HG03108 (cell line): ENCODE measurements around the gene WDR86.

Experiments used
- ATAC-seq: cut with Tn5 transposase; IDR thresholded peaks from one replicate; pipeline ENCODE4 v1.9.1; 2021; ENCODE audit warnings: moderate library complexity; ENCODE audit not compliant: unreplicated experiment

The WDR86 gene, protein sequence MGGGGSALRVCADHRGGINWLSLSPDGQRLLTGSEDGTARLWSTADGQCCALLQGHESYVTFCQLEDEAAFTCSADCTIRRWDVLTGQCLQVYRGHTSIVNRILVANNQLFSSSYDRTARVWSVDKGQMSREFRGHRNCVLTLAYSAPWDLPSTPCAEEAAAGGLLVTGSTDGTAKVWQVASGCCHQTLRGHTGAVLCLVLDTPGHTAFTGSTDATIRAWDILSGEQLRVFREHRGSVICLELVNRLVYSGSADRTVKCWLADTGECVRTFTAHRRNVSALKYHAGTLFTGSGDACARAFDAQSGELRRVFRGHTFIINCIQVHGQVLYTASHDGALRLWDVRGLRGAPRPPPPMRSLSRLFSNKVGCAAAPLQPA

GRCh38 chr7:151409667-151410404, at the start of gene WDR86:
TSS of gene WDR86 (minus strand) at chr7:151410038. CDS start at chr7:151409589, 449 bp downstream.
- ATAC-seq = no peak

- no peak for ATAC-seq
These were observed 47.7 kb upstream of the WDR86 start for GRCh38 chr7:151457534-151457933.

GRCh38 chr7:151456782-151457181, 46.9 kb upstream of the WDR86 start:
- ATAC-seq = no peak

DNA sequence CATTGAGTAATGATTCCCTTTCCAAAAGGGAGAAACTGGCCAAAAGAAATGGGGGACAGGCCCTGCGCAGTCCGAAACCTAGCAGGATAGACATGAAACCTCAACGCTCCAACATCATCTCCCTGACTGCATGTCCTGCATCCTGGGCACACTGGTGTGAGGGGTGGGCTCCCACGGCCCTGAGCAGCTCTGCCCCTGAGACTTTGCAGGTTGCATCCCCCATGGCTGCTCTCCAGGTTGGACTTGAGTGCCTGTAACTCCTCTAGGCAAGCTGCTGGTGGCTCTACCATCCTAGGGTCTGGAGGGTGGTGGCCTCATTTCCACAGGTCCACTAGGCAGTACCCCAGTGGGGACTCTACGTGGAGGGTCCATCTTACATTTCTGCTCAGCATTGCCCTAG, 46.4 kb upstream of the WDR86 start:
- no peak for ATAC-seq

DNA sequence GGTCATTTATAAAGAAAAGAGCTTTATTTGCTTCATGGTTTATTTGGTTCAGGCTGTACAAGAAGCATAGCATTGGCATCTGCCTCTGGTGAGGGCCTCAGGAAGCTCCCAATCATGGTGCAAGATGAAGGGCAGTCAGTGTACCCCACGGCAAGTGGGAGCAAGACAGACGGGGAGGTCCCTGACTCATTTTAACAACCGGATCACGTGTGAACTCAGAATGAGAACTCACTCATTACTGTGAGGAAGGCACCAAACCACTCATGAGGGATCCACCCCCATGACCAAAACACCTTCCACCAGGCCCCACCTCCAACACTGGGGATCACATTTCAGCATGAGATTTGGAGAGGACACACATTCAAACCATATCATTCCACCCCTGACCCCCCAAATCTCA, 45.9 kb upstream of the WDR86 start:
- ATAC-seq = no peak

DNA sequence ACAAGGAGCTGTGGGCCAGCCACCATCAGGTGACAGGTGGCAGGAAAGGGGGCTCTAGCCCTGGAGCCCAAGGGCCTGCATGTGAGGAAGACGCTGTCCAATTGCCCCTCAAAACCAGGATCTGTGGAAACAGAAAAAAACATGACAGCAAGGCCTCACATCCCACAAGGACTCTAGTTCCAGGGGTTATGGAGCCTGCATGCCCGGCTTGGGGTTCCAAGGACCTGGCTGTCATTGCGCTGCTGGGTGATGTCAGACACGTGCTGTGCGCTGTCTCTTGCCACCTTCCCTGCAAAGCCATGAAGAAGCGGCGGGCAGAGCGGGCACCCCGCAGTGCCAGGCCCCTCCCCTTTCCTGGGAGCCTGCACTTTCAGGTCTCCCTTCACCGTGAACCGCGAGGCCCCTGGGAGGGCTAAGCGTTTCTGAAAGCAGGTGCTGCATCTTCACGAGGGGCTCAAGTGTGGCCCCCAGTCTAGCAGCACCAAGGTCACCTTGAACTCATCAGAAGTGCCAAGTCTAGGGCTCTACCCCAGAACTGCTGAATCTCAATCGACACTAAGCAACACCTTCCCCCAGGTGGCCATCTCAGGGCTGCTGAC, 45.2 kb upstream of the WDR86 start:
- ATAC-seq = no peak

DNA sequence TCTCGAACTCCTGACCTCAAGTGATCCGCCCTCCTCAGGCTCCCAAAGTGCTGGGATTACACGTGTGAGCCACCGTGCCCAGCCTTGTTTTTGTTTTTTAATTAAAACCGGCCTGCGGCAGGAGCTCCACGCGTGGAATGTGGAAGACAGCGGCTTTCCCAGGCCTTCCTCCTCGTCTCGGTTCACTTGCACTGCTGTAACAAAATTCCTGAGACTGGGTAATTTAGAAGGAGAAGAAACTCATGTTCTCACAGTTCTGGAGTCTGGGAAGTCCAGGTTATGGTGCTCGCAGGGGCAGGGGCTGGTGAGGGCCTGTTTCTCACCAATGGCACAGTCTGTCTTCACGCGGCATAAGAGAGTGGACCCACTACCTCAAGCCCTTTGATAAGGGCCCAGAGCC, 44.5 kb upstream of the WDR86 start:
- ATAC-seq = no peak

- ATAC-seq = no peak
These were observed 43.5 kb upstream of the WDR86 start for GRCh38 chr7:151453326-151453791.

- ATAC-seq = no peak
These were observed 43.0 kb upstream of the WDR86 start for GRCh38 chr7:151452680-151453325.

- ATAC-seq = no peak
These were observed 42.1 kb upstream of the WDR86 start for GRCh38 chr7:151451626-151452571.

DNA sequence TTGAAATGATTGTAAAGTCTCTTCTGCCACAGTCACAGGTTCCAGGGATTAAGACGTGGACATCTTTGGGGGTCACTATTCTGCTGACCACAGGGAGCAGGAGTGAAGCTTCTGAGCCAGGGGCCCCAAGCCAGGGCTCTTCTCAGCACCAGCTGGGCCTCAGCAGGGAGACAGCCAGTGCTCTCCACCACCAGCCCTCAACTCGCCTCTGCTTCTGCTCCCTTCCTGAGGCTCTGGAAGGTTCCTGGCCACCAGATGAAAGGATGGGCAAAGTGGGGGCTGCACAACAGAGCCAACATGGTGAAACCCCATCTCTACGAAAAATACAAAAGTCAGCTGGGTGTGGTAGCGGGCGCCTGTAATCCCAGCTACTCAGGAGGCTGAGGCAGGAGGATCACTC, 41.3 kb upstream of the WDR86 start:
- no peak for ATAC-seq

DNA sequence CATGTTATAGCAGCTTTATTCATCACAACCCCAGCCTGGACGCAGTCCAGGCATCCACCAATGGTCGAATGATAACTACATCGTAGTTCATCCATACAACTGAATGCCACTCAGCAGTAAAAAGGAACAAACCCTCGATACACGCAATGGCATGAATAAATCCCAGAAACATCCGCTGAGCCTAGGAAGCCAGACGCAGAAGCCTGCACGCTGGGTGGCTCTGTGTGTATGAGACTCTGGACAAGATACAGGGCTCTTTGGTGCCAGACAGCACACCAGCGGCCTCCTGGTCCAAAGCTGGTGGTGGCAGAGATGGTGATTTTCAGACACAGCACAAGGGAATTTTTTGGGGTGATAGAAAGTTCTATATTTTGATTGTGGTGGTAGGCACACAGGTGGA, 40.2 kb upstream of the WDR86 start:
- ATAC-seq = no peak

DNA sequence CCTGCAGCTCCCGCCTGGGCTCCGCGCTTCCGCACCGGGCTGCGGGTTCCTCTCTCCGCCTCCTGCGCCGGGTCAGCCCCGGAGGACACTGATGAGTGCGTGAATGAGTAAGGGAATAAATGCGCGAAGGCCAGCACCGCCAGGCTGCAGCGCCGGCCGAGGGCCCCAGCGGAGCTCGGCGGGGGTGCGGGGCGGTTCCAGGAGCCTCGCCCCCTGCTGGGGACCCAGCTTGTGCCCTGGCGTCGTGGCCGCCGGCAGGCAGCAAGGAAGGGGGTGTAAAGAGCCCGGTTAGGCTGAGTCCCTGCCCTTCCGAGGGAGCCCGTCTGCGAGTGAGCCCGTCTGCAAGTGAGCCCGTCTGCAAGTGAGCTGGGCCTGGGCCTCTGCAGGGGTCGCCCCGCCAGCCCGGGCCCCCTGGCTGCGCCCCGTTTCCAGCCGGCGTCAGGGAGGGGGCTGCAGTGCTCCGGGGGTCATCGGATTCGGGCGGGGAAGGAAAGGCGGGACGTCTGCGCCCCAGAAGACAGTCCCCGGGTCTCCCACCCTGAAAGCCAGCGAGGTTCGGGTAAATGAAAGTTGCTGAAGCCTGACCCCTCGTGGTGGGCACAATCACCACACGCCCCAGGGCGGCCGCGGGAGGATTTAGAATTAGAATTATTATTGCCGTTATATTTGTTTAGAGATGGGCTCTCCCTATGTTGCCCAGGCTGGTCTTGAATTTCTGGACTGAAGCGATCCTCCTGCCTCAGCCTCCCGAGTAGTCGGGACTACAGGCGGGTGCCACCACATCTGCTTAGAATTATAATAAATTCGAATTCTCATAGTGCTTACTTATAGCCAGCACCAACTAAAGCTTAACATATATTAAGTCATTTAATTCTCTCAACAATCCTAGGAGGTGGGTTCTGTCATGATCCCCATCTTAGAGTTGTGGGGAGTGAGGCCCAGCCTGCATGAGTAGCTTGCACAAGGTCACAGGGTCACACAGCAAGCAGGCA, 38.7 kb upstream of the WDR86 start:
- ATAC-seq = peak; percentile 67

- no peak for ATAC-seq
These were observed 38.0 kb upstream of the WDR86 start for GRCh38 chr7:151447901-151448260.

DNA sequence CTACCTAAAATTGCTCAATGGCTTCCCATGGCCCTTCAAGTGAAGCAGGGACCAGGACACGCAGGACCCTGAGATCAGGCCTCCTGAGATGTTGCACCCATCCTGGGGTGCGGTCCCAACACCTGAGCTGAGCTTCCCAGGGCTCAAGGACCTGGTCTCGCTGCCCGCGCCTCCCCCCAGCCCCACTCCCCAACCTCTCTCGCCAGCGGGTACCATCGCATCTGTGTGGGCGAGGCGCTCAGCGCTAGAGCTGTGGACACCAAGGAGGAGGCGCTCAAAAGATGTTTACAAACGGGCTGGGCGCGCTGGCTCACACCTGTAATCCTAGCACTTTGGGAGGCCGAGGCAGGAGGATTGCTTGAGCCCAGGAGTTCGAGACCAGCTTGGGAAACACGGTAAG, 37.5 kb upstream of the WDR86 start:
- ATAC-seq = no peak

DNA sequence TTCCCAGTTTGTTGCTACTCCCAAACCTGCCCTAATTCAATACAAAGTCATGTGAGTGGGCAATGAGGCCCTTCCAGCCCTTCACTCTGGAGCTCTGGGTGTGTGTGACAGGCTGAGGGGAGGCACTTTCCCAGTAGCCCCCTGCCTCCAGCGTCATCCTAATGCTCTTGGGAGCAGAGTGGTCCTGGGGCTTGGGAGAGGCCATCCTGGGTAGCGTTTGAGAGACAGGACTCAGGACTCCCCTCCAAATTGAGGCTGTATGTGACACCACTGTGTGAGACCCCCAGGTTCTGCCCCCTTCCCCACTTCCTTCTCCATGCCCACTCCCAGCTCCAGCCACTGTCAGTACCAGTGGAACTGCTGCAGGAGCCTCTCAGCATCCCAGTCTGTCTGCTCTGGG, 36.6 kb upstream of the WDR86 start:
- no peak for ATAC-seq

- no peak for ATAC-seq
These were observed 34.8 kb upstream of the WDR86 start for GRCh38 chr7:151444632-151445031.

GRCh38 chr7:151442776-151443496, 33.1 kb upstream of the WDR86 start:
- no peak for ATAC-seq
